ENCODE data around the gene GLT8D2.

GLT8D2 gene

DNA sequence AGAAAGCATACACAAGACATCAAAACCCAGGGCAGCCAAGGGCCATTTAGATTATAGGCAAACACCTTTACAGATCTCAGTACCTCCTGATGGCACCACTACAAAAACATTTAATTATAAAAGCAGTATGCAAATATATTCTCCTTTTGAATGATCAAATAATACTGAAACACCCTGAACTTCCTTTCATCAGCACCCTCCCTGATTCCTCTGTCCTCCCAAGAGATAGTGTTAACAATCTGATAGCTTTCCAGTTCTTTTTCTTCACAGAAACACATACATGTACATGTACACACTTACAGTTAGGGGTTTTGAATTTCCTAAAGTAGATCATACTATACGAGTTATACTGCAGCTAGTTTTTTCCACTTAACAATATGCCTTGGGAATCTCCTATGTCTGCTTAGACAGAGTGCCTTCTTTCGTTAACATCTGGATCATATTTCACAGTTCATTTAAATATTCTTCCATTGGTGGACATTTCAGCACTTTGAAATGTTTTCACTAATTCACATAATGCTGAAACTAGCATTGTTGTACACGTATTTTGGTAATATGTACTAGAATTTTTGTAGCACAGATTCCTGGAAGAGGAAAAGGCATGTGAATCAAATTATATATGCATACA, 49.1 kb downstream of the GLT8D2 start:
- DNase-seq (ENCODE audit: low read depth) = no peak

DNA sequence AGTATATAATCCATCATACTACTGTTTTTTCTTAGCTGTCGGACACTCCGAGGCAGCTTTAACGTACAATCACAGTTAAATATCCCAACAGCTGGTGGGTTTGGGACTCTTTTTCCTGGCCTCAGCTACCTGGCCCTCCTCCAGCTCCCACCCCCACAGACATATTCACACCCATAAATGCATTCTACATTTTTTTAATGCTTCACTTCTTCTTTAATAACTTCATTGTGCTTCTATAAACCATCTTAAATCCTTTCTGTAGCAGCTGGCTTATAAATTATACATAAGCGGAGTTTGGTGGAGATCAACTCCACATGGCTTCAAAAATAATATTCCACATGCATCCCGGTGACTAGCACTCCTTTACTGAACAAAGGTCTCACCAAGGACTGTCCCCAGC, 51.0 kb downstream of the GLT8D2 start:
- no peak for DNase-seq (ENCODE audit: low read depth)

DNA sequence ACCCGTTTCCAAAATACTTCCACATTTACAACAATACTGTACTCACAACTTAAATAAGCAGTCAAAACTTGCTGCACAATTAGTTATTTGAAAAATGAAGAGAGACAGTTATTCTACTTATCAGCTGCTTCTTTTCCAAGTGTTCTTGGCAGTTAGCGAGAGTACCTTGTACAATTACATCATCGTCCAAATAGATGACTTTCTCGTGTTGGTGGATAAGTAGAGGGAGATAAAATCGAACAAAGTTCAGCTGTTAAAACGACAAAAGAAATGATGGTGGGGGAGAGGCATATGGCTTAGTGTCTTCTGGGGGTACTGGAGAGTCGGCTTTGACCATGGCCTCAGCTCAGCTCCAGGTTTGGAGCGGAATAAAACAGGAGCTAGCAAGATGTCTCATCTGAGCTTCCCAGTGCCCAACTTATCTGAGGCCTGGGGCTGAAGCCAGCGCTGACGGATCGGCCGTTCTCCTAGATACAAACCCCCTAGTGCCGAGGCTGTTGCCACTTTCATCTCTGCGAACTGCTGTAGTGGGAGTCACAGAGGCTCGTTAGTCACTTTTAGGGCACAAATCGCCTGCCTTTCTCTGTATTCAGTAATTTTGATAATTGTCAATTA, 52.6 kb downstream of the GLT8D2 start:
- no peak for DNase-seq (ENCODE audit: low read depth)

DNA sequence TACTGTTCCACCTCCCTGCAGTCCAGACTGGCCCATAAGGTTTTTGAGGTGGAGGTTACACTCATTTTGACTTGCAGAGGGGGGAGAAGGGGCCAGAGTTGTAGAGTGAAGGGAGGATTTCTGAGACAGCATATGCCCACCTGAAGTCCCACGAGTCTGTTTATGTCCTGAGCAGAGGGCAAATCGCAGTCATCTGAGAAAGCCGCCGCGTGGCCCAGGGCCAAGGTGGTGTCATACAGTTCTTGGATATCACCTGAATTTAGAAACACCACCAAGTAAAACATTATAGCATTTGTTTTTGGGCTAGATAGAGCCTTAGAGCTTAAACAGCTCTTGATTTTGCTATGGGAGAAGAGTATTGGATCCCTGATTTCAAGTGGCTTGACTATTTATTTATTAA, 53.4 kb downstream of the GLT8D2 start:
- DNase-seq (ENCODE audit: low read depth) = no peak

DNA sequence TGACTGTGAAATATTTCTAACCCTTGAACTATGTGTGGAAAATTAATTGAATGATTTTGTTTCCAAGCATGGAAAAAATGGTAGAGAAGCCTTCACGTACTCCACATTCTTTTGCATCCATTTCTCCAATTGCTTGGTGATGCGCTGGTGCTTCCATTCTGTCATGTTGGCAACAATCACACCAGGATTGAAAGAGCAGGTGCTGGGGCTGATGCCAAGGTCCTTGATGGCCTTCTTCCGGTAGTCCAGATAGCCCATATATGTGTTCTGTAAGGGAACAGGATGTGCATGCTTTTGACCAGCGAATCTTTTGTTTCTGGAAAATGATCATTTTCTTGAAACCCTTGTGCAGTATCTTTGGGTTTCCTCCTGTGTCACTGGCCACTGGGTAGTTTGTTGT, 55.8 kb downstream of the GLT8D2 start:
- no peak for DNase-seq (ENCODE audit: low read depth)

DNA sequence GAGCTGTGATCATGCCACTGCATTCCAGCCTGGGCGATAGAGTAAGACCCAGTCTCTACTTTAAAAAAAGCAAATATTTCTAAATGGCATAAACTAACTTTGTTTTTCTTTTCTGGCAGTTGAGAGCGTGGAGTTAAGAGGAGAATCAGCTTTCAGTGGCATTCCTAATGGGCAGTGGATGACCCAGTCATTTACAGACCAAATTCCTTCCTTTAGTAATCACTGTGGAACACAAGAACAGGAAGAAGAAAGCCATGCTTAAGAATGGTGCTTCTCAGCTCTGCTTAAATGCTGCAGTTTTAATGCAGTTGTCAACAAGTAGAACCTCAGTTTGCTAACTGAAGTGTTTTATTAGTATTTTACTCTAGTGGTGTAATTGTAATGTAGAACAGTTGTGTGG, 63.2 kb downstream of the GLT8D2 start:
- DNase-seq (ENCODE audit: low read depth) = no peak

DNA sequence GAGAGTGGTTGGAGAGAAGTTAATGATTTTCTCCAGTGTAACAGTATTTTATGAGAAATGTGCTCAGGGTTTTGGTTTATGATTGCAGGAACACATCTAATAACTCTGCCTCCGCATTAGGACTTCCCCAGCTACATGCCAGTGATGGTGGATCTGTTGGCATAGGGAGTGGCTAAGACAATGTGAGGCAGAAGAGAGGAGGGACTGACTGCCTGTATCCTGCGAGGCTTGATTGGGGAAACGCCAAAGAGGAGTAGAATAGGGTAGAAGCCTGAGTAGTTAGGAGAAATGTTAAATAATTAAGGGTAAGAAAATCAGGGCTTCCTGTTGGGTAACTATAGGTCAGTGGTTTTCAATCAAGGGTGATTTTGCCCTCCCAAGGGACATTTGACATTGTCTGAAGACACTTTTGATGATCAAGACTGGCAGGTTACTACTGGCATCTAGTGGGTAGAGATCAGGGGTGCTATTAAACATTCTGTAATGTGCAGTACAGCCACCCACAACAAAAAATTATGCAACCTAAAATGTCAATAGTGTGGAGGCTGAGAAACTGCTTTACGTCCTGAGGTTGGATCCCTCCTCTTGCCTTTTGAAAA, 71.5 kb downstream of the GLT8D2 start:
- no peak for DNase-seq (ENCODE audit: low read depth)

DNA sequence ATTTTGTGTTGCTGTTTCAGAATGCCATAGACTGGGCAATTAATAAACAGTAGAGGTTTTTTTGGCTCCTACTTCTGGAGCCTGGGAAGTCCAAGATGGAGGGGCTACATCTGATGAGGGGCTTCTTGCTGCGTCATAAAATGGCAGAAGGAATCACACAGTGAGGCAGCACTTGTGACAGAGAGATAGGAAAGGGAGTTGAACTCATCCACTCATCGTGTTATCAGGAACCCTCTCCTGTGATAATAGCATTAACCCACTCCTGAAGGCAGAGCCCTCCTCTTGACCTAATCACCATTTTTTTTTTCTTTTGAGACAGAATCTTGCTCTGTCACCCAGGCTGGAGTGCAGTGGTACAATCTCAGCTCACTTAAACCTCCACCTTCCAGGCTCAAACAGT, 74.6 kb downstream of the GLT8D2 start:
- no peak for DNase-seq (ENCODE audit: low read depth)

DNA sequence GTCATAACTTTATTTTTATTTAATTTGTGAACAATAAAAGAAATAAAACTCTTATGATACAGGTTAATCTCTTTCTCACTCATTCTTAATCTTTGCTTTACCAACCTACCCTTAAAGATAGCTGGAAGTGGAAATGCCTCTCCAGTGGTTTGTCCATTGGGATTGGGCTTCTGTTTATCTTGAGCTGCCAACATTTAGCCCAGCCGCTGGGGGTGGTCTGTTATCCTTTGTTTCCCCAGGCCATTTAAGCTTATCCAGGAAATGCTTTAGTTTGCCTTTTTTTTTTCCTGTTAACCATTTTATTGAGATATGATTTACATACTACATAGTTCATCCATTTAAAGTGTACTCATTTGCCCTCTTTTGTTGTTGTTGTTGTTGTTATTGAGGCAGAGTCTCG, 76.1 kb downstream of the GLT8D2 start:
- no peak for DNase-seq (ENCODE audit: low read depth)

DNA sequence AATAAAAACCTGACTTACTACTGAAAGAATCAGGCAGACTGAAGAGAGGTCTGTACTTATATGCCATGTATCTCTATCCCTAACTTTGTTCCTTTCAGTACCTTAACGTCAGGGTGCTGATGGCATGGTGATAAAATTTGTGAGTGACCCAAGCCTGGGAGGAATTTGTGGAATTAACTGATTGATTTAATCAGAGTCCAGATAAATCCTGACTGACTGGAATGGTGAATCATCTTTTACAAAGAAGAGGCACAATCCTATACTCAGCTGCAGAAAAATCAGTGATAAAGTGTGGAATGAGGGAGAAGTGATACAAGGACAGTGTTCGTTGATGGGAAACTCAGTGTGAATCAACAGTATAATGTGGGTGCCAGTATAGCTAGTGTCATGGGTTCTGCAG, 80.6 kb downstream of the GLT8D2 start:
- DNase-seq (ENCODE audit: low read depth) = no peak

DNA sequence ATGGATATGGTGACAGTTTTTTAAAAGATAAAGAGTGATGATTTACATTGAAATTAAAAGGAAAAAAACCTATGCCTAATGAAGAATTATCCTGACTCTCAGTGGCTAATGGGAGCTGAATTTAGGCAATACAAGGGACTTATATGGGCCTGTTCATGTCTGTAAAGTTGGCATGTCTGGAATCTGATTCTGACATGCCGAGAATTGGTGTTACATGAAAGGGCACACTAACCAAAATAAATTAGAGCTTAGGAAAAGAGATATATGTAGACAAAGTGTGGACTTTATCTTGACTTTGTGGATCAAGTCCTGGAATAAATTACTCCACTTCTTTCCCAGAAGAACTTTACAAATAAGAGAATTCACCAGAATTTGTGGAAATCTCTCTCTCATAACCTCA, 83.3 kb downstream of the GLT8D2 start:
- DNase-seq (ENCODE audit: low read depth) = no peak

DNA sequence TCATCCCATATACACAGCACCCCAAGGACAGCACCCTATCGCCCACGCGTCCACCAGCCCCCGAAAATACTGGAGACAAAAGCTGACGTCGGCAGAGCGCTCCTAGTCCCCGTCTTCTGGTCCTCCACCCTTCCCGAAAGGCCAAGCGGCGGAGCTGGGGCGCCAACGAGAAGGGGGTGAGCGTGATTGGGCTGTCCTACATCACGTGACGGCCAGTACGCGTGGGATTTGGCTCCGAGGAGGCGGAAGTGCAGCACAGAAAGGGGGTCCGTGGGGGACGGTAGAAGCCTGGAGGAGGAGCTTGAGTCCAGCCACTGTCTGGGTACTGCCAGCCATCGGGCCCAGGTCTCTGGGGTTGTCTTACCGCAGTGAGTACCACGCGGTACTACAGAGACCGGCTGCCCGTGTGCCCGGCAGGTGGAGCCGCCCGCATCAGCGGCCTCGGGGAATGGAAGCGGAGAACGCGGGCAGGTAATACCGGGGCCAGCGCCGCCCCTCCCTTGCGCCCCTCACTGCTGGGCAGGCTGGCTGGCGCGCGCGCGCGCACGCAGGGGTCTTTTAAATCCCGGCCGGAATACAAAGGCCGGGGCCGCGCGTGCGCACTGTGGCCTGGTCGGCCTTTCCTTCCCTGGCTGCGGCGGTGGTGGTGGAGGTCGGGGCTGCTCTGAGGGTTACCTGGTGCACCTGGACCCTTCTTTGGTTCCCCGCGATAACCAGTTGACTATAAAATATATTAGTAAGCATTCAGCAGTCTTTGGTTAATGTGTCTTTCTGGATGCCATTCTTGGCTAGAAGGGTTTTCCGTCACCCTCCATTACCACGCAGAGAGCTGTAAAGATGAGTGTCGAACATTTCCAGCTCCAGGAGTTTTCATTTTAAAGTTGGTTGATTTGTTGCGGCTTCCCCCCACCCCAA, 84.1 kb downstream of the GLT8D2 start, which contains the start of gene TDG:
Gene TDG (plus strand): TSS at position 283 of the 915 bp plus-strand sequence. CDS start 166 bp downstream, at position 449.
- peak; percentile 96 for DNase-seq (ENCODE audit: low read depth)

DNA sequence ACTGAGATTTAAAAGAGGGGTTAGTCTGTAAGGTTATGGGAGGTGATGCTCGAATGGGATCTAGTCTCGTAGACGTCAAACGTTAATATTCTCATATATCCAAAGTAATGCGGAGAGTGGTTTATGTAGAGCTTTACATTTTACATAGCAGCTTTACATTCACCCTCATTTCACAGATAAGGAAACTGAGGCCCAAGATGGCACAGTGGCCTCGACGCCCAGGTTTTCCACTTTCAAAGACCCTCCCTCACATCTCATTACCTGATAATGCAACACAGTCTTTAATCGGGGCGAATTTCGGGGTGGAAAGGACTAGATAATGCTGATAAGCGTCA, 84.8 kb downstream of the GLT8D2 start:
- no peak for DNase-seq (ENCODE audit: low read depth)

DNA sequence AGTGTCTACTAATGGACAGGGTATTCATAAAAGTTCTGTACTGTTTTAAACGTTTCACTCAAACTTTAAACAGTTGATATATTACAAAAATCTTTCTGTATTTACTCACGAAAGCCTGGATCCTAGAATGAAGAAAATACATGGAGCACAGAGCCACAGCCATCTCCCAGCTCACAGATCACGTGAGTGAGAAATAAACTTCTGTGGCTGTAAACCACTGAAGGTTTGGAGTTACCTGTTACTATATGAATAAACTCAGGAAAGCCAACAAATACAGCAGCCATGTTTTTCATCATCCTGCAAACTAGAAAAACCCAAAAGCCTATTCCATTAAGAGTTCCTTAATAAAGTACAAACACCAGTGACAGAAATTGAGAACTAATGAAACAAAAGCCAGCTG, 85.2 kb downstream of the GLT8D2 start:
- no peak for DNase-seq (ENCODE audit: low read depth)

DNA sequence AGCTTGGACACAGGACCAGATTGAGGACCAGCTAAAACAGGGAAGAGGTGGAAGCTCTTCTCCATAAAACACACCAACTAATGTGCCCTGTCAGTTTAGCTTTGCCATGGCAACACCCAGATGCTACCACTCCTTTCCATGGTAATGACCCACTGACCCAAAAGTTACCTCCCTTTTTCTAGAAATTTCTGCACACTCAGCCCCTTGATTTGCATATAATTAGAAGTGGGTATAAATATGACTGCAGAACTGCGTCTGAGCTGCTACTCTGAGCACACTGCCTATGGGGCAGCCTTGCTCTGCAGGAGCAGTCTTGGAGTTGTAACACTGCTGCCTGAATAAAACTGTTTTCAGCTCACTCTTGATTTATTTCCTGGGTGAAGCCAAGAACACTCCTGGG, 87.5 kb downstream of the GLT8D2 start:
- DNase-seq (ENCODE audit: low read depth) = no peak

DNA sequence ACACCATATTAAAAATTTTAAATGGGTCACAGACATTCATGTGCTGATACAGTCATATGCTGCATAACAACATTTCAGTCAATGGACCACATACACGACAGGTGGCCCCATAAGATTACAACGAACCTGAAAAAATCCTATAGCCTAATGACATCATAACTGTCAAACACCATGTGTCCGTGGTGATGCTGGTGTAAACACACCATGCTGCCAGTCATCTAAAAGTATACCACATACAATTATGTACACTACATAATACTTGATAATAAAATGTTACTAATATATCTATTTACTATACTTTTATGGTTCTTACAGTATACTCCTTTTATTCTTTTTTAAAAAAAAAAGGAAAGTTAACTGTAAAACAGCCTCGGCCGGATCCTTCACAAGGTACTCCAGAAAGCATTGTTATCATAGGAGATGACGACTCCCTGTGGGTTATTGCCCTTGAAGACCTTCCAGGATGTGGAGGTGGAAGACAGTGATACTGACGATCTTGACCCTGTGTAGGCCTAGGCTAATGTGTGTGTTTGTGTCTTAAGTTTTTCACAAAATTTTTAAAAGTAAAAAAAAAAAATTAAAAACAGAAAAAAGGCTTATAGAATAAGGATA, 89.3 kb downstream of the GLT8D2 start:
- no peak for DNase-seq (ENCODE audit: low read depth)

DNA sequence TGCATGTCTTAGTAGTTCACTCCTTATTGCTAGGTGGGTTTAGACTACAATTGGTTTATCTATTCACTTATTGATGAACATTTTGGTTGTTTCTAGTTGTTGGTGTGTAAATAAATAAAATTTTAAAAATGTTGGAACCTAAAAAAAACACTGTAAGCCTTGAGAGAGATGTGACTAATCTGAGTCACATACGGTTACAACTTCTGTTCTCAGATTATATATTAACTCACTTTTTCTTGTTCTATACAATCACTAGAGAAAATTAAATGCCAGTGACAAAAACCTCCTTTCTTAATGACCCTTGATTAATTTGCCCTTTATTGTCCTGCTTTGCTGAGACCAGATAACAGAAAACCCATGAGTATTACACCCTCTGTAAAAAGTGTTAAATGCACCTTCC, 91.4 kb downstream of the GLT8D2 start:
- no peak for DNase-seq (ENCODE audit: low read depth)

DNA sequence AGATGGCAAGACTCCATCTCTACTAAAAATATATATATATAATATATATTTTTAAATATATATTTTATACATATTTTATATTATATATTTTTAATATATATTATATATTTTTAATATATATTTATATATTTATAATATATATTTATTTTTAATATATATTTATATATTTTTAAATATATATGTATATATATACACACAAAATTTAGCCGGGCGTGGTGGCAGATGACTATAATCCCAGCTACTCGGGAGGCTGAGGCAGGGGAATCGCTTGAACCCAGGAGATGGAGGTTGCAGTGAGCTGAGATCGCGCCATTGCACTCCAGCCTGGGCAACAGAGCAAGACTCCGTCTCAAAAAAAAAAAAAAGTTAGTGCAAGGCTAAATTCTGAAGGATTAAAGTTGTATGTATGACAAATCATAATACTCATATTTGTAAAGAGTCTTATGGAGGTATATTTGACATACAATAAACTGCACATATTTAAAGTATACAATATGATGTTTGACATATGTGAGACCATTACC, 92.1 kb downstream of the GLT8D2 start:
- no peak for DNase-seq (ENCODE audit: low read depth)

DNA sequence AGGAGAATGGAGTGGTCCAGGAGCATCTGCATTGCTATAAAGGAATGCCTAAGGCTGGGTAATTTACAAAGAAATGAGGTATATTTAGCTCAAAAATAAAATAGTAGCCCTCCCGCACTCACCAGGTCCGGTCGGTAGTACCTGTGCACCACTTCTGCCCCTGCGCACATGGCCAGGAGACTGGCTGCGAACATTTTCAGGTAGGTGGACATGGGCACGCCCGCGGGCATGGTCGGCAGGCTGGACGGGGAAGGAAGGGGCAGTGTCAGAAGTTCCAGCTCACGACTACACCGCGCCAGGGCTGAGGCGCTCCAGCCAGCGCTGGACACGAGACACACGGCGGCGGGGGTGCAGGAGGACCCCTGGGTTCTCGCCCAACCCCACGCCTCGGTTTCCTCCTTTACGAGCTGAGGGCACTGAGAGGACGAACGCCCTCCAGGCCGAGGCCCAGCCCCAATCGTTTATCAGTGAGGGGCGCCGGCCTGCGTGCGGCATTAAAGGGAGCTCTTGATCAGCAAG, 93.4 kb downstream of the GLT8D2 start:
- DNase-seq (ENCODE audit: low read depth) = no peak

DNA sequence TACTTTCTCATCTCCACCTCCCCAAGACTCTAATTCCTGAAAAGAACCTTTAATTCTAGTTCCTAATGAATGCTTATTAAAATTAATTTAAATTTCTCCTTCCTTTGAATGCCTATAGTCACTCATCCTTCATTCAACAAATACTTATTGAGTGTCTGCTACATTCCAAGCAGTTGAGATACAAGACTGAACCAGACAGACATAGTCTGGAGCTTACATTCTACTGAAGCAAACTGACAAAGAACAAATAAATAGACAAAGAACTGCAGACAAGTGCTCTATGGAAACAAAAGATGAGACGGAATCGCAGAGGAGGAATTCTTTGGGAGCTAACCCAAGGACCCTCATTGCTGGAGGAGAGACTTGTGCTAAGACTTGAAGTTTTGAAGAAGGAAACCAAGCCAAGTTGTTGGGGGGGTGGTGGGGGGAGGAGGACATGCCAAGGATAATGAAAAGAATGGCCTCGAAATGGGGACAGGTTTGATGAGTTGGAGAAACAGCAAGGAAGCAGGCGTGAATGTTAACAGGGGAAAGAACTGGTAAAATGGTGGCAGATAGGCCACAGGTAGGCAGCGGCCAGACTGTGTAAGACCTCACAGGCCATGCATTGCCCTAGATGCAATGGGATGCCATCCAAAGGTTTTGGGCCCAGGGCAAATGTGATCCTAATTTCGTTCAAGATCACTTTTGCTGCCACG, 94.0 kb downstream of the GLT8D2 start:
- no peak for DNase-seq (ENCODE audit: low read depth)

DNA sequence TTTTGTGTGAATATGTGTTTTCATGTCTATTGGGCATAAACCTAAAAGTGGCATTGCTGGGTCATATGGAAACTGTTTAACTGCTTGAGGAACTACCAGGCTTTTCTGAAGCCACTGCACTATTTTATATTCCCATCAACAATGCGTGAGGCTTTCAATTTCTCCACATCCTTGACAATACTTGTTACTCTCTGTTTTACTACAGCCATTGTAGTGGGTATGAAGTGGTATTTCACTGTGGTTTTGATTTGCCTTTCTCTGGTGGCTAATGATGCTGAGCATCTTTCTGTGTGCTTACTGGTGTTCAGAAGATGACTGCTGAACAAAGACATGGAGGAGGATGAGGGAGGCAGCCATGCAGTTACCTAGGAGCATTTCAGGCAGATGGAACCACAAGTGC, 97.5 kb downstream of the GLT8D2 start:
- DNase-seq (ENCODE audit: low read depth) = no peak

Measured in HS-27A (cell line).